Measurements from ENCODE around the gene CPVL.

Gene CPVL

GRCh38 chr7:28960071-28960840, 186.1 kb downstream of the CPVL start:
- DNase-seq (ENCODE audit: low read depth) = no peak
- no peak overlapping the region for H3K4me3 ChIP-seq (ENCODE audit: control insufficient read depth, low read depth, low read length)
- TF ChIP-seq CTCF (conservative IDR thresholded peaks at IDR 0.05; ENCODE audit: control insufficient read depth, insufficient read depth, low read depth, low read length) = no peak

GRCh38 chr7:28958980-28959347, 187.4 kb downstream of the CPVL start:
- TF ChIP-seq CTCF (conservative IDR thresholded peaks at IDR 0.05; ENCODE audit: control insufficient read depth, insufficient read depth, low read depth, low read length) = no peak
- H3K4me3 ChIP-seq (ENCODE audit: control insufficient read depth, low read depth, low read length) = no peak overlapping the region
- DNase-seq (ENCODE audit: low read depth) = no peak

- TF ChIP-seq CTCF (conservative IDR thresholded peaks at IDR 0.05; ENCODE audit: control insufficient read depth, insufficient read depth, low read depth, low read length) = no peak
- peak; percentile 70 for DNase-seq (ENCODE audit: low read depth)
- H3K4me3 ChIP-seq (ENCODE audit: control insufficient read depth, low read depth, low read length) = peak within 1 kb of the TSS; percentile 33
Observed at GRCh38 chr7:28958235-28958979, 187.9 kb downstream of the CPVL start, which contains the start of gene TRIL. Gene TRIL, minus strand, starts transcription at chr7:28958330. Its CDS starts 284 bp downstream, at chr7:28958046.

- peak overlapping the region; percentile 33 for H3K4me3 ChIP-seq (ENCODE audit: control insufficient read depth, low read depth, low read length)
- DNase-seq (ENCODE audit: low read depth) = no peak
- TF ChIP-seq CTCF (conservative IDR thresholded peaks at IDR 0.05; ENCODE audit: control insufficient read depth, insufficient read depth, low read depth, low read length) = no peak
Observed at GRCh38 chr7:28957751-28958234, 188.5 kb downstream of the CPVL start.

GRCh38 chr7:28957064-28957750, 189.1 kb downstream of the CPVL start:
- TF ChIP-seq CTCF (conservative IDR thresholded peaks at IDR 0.05; ENCODE audit: control insufficient read depth, insufficient read depth, low read depth, low read length) = no peak
- no peak overlapping the region for H3K4me3 ChIP-seq (ENCODE audit: control insufficient read depth, low read depth, low read length)
- no peak for DNase-seq (ENCODE audit: low read depth)

GRCh38 chr7:28956608-28957063, 189.7 kb downstream of the CPVL start:
- DNase-seq (ENCODE audit: low read depth) = peak; percentile 18
- no peak overlapping the region for H3K4me3 ChIP-seq (ENCODE audit: control insufficient read depth, low read depth, low read length)
- TF ChIP-seq CTCF (conservative IDR thresholded peaks at IDR 0.05; ENCODE audit: control insufficient read depth, insufficient read depth, low read depth, low read length) = peak; percentile 56
